ENCODE results near the gene CAMTA1.
"Not testable (repeated sequence)": the region's sequence is repeated elsewhere in the genome, so short reads cannot be mapped to it uniquely, and the experiment has no call there.

The CAMTA1 gene

DNA sequence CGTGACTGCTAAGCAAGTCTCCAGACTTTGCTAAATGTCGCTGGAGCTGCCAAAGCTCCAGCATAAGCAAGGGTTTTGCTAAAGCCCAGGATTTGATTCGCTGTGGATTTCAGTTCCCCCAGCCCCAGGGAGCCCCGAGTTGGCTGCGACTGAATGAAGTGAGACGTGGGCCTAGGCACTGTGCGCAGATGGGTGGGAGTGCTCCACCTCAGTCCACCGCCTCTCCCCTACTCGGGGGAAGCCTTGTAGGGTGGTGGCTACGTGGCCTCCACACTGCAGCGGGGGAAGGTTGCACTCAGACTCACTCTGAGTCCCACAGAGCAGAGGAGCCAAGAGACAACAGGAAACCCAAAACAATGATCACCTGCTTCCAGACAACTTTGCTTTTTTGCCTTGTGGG lies 588.0 kb downstream of the CAMTA1 start:
- no peaks in the 10 kb centered on the region for H3K36me3 ChIP-seq
- H3K4me2 ChIP-seq = no peak overlapping the region
- H3K4me1 ChIP-seq = no peaks in the 10 kb centered on the region
- no peak overlapping the region for H3K4me3 ChIP-seq
- no peak overlapping the region for H3K27ac ChIP-seq
- H3K9ac ChIP-seq = no peak overlapping the region
- TF ChIP-seq Cebpa-rat (IDR thresholded peaks at IDR 0.05) = no peak
- no peaks in the 10 kb centered on the region for H3K9me3 ChIP-seq
- no peaks in the 10 kb centered on the region for H3K27me3 ChIP-seq
- no peaks in the 10 kb centered on the region for H4K20me1 ChIP-seq

DNA sequence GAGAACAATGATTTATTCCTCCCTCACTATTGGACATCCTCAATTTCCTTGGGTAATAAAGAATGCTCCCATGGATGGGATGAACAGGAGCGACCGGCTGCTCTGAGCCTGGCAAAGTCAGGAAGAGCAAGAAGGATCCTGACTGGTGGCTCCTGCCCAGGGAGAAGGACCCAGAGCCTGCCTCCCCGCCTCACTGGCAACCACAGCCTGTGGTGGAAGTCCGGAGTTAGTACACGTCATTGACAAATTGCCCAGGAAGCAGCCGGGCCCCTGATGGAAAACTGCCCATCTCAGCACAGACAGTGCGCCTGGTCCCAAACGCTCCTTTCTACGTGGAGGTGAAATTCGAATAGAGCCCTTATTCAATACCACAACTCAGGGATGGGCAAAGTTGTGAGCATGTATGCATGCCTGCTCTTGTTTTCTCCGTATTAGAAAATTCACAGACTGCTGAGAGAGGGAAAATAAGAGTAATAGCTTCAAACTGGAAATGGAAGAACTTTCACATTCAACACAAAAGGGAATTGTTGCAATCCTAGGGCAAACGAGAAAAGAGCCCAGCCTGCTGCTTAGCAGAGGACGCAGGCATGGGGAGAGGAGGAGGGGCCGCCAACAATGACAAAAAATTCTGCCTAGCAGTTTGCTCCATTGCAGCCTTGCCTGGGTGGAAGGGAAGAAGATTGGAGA lies 588.8 kb downstream of the CAMTA1 start:
- no peaks in the 10 kb centered on the region for H3K9me3 ChIP-seq
- no peak overlapping the region for H3K4me2 ChIP-seq
- H4K20me1 ChIP-seq = no peaks in the 10 kb centered on the region
- no peak overlapping the region for H3K27ac ChIP-seq
- no peak for TF ChIP-seq Cebpa-rat (IDR thresholded peaks at IDR 0.05)
- no peaks in the 10 kb centered on the region for H3K4me1 ChIP-seq
- no peak overlapping the region for H3K4me3 ChIP-seq
- no peak overlapping the region for H3K9ac ChIP-seq
- H3K36me3 ChIP-seq = no peaks in the 10 kb centered on the region
- no peaks in the 10 kb centered on the region for H3K27me3 ChIP-seq

DNA sequence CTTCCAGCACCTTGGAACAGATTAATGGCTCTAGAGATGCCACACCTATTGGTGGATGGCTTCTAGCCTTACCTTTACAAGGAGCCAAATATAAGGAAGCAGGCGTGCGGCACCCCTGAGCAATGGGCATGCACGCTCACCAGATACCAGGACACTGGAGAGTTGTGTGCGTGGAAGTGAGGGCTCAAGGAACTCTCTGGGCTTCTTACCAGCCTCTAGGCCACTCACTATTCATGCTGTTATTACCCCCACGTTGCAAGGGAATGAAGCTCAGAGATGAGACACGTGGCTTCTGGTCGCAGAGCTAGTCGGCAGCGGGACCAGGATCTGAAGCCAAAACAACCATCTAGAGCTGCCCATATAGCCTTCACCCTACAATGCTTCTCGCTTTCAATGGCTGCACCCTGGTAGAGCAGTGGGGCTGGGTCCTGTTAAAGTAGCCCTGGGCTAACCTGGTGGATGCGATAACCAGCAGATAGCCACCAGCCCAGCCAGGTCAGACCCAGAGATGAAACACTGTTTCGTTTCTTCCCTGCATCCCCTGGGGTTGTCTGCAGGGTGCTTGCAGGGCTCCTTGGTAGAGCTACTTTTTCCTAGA lies 589.4 kb downstream of the CAMTA1 start:
- no peak overlapping the region for H3K4me2 ChIP-seq
- no peaks in the 10 kb centered on the region for H4K20me1 ChIP-seq
- no peak overlapping the region for H3K9ac ChIP-seq
- H3K36me3 ChIP-seq = no peaks in the 10 kb centered on the region
- TF ChIP-seq Cebpa-rat (IDR thresholded peaks at IDR 0.05) = no peak
- no peak overlapping the region for H3K27ac ChIP-seq
- H3K4me3 ChIP-seq = no peak overlapping the region
- peaks cover 4% of the 10 kb centered on the region; the same call in 1 of the 2 replicates for H3K4me1 ChIP-seq
- no peaks in the 10 kb centered on the region for H3K27me3 ChIP-seq
- no peaks in the 10 kb centered on the region for H3K9me3 ChIP-seq

DNA sequence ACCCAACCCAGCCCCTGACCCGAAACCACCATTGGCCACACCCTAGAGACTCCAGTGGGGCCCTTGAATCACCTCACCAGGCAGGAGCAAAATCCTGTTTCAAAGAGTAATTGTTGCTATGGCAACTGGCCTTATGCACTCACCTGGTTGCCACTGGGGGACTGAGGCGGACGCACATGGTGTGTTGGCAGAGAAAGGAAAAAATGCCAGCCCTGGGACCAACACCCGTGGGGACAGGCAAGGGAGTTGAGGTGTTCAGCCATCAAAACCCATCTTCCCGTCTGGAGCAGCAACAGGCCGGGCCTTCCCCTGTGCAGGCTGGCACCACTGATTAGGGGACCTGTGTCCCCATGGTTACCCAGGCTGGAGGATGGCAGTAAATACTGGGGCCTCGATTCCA lies 590.1 kb downstream of the CAMTA1 start:
- Histone ChIP-seq H3K27ac (no peak overlapping the region), H4K20me1 (no peaks in the 10 kb centered on the region), H3K9ac (no peak overlapping the region), H3K27me3 (no peaks in the 10 kb centered on the region), H3K9me3 (no peaks in the 10 kb centered on the region), H3K4me2 (no peak overlapping the region), H3K36me3 (no peaks in the 10 kb centered on the region), H3K4me1 (peaks cover 7% of the 10 kb centered on the region; the same call in 1 of the 2 replicates), H3K4me3 (no peak overlapping the region)
- TF ChIP-seq Cebpa-rat (IDR thresholded peaks at IDR 0.05) = no peak

DNA sequence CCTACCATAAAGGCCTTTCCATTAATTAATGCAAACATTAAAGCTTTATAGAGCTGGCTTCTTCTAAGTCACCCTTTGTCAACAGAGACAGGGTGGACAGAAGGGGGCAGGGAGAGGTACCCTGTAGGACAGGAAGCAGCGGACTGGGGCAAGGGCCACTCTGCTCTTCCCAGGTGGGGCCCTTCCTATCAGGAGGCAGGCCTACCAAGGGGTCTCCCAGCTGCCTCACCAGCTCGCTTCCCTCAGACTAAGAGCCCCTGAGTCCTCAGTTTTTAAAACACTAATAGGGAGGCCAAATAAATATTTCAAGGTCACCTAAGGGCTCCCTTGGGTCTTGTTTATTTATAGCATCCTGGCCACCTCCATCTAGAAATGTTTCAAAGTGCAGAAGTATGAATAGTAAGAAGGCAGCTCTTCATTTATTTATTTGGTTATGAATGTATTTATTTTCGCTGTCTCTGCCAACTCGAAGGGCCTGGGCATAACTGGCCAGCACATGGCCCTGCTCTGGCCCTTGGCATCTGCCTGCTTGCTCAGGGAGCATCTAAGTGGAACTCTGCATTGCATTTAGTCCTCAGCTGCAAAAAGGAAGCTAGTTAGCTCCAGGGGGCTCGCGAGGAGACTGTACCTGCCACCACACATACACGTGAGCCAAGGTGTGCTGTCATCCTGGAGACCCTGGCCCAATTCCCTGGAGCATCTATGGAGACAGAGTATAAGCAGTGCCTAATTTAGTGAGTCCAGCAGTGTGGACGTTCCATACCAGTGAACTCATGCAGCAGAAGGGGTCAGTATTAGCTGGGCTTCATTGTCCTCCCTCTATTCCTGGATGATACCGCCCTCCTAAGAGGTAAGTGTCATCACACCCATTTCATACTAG lies 590.8 kb downstream of the CAMTA1 start:
- Histone ChIP-seq H4K20me1 (no peaks in the 10 kb centered on the region), H3K4me2 (no peak overlapping the region), H3K9ac (no peak overlapping the region), H3K9me3 (no peaks in the 10 kb centered on the region), H3K27ac (no peak overlapping the region), H3K36me3 (no peaks in the 10 kb centered on the region), H3K4me1 (peaks cover 7% of the 10 kb centered on the region; the same call in 1 of the 2 replicates), H3K27me3 (no peaks in the 10 kb centered on the region), H3K4me3 (no peak overlapping the region)
- TF ChIP-seq Cebpa-rat (IDR thresholded peaks at IDR 0.05) = no peak

DNA sequence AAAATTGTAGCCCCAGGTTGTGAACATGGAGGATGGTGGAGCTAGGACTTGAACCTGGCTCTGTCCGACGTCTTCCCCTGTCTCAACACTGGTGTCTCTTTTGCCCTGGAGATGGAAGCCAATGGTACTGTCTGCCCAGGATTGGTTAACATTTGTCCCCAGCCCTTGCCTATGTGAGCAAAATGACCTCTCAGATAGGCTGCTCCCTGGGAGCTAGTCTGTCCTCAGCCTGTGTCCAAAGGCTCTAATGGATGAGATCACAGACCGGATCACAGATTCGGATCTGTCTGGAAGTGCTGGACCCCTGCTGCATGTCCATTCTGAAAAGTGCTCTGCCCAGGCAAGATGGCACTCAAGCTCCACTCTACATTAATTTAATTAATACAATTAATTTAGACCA lies 591.4 kb downstream of the CAMTA1 start:
- peaks cover 7% of the 10 kb centered on the region; the same call in 1 of the 2 replicates for H3K4me1 ChIP-seq
- no peaks in the 10 kb centered on the region for H3K27me3 ChIP-seq
- H4K20me1 ChIP-seq = no peaks in the 10 kb centered on the region
- no peak for TF ChIP-seq Cebpa-rat (IDR thresholded peaks at IDR 0.05)
- H3K27ac ChIP-seq = no peak overlapping the region
- H3K36me3 ChIP-seq = no peaks in the 10 kb centered on the region
- no peak overlapping the region for H3K4me3 ChIP-seq
- H3K9me3 ChIP-seq = no peaks in the 10 kb centered on the region
- H3K4me2 ChIP-seq = no peak overlapping the region
- H3K9ac ChIP-seq = no peak overlapping the region

DNA sequence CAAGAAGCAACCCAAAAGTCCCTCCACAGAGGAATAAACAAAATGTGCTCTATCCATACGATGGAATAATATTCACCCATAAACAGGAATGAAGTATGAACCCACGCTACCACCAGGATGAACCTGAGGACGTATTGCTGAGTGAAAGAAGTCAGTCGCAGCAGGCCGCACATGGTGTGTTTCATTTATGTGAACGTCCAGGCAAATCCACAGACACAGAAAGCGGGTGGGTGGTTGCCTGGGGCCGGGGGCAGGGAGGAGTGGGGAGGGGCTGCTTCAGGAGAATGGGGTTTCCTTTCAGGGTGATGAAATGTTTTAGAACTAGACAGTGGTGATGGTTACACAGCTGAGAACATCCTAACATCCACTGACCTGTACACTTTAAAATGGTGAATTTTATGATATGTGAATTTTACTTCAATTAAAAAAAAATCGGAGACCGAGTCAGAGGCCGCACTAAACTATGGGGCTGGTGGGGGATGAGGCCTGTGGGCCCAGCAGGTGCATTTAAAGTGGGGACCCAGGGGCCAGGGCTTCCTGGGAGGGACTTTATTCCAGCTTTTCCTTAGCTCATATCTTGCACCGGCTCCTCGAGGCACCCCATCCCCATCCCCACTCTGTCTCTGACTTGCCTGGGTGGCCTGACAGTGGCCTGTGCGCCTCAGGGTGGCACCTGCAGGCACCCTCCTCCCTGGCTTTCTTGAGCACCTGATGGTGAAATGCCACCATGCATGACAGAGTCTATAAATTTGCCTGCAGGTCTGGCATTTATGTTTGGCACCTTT lies 593.3 kb downstream of the CAMTA1 start:
- Histone ChIP-seq H3K9me3 (peaks cover 4% of the 10 kb centered on the region; the same call in 1 of the 2 replicates), H3K4me3 (no peak overlapping the region), H3K27ac (no peak overlapping the region), H3K9ac (no peak overlapping the region), H3K27me3 (no peaks in the 10 kb centered on the region), H3K4me1 (peaks cover 7% of the 10 kb centered on the region; the same call in 1 of the 2 replicates), H3K4me2 (no peak overlapping the region), H4K20me1 (no peaks in the 10 kb centered on the region), H3K36me3 (no peaks in the 10 kb centered on the region)
- no peak for TF ChIP-seq Cebpa-rat (IDR thresholded peaks at IDR 0.05)

DNA sequence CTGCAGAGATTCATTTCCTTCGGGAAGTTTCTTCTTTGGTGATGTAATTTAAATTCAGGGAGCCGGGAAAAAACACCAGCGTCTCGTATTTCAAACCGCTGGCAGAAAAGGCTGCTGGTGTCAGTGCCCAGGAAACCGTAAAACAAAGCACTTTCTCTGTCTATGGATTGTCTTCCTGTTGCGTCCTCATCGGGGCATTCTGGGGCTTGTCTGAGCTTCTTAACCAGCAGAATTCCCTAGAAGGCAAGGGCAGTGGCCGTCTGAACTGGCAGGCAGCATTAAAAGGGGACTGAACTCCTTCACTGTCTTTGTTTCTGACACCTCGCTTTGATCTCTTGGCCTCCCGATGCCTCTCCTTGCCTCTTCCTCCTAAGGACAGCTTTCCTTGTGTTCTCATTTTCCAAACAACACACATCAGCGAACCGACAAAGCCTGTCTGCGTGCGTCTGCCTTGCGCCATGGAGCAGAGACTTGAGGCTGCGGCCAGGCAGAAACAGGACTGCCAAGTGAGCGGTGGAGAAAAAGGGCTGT lies 594.3 kb downstream of the CAMTA1 start:
- H3K9ac ChIP-seq = no peak overlapping the region
- H3K4me2 ChIP-seq = no peak overlapping the region

DNA sequence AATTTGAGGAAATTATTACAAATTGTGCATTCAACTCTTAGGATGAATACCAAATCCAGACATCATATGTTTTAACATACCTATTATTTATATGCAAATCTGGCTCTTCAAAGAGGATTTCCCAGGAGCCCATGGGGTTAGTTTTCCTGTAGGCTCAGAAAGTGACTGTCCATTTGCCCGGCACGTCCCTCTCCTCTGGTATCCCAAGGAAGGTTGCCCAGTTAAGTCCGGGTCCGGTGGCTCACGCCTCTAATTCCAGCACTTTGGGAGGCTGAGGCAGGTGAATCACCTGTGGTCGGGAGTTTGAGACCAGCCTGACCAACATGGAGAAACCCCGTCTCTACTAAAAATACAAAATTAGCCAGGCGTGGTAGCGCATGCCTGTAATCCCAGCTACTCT lies 594.8 kb downstream of the CAMTA1 start:
- not testable (repeated sequence) for H3K36me3 ChIP-seq, H3K4me2 ChIP-seq, H3K4me1 ChIP-seq, H3K9ac ChIP-seq, H3K9me3 ChIP-seq, H3K27me3 ChIP-seq, H3K27ac ChIP-seq, H3K4me3 ChIP-seq, H4K20me1 ChIP-seq

More for the DNA sequence above, 594.3 kb downstream of the CAMTA1 start:
- Histone ChIP-seq H4K20me1 (no peaks in the 10 kb centered on the region), H3K4me1 (peaks cover 7% of the 10 kb centered on the region; the same call in 1 of the 2 replicates), H3K36me3 (no peaks in the 10 kb centered on the region), H3K27me3 (no peaks in the 10 kb centered on the region), H3K4me3 (no peak overlapping the region), H3K9me3 (peaks cover 4% of the 10 kb centered on the region; the same call in 1 of the 2 replicates), H3K27ac (no peak overlapping the region)
- no peak for TF ChIP-seq Cebpa-rat (IDR thresholded peaks at IDR 0.05)
